ENCODE data around the gene SERINC5. TPM values are rescaled to one million over a fixed set of nuclear protein-coding genes. Genes with fewer than 3 reads are reported as not detected.

SERINC5 gene
- total RNA-seq, 1 experiment from 2014 or later = 52.3 TPM

GRCh38 chr5:80239680-80240367, 16.0 kb downstream of the SERINC5 start:
- Histone ChIP-seq H3K14ac (ENCODE audit: insufficient read depth, low read length) (no peak overlapping the region), H3K27ac (ENCODE audit: insufficient read length, low read depth, low read length) (no peak overlapping the region), H2AK5ac (ENCODE audit: insufficient read length, low read length) (no peak overlapping the region), H2AFZ (ENCODE audit: low read length) (no peak overlapping the region), H3K79me2 (ENCODE audit: insufficient read depth, low read length) (peaks cover 51% of the 10 kb centered on the region; the same call in 1 of the 2 replicates), H3K79me1 (ENCODE audit: insufficient read depth, low read depth, low read length, poor library complexity, severe bottlenecking) (peaks cover 10% of the 10 kb centered on the region), H2BK5ac (ENCODE audit: insufficient read length, low read length) (no peak overlapping the region), H4K91ac (ENCODE audit: insufficient read length, low read depth, low read length) (no peak overlapping the region), H3K56ac (ENCODE audit: insufficient read length, low read depth, low read length) (no peak overlapping the region), H2BK20ac (ENCODE audit: low read depth, low read length, poor library complexity, severe bottlenecking) (no peak overlapping the region), H4K5ac (ENCODE audit: insufficient read length, low read depth, low read length) (no peak overlapping the region), H2BK120ac (ENCODE audit: low read depth, low read length, poor library complexity, severe bottlenecking) (no peak overlapping the region), H4K20me1 (ENCODE audit: control insufficient read depth, insufficient read depth, insufficient read length) (no peaks in the 10 kb centered on the region), H3K9ac (ENCODE audit: extremely low read depth, insufficient read length, low read length) (no peak overlapping the region), H3K23ac (ENCODE audit: insufficient read length, low read depth, low read length) (no peak overlapping the region), H4K8ac (replicated peaks; ENCODE audit: insufficient read length, low read depth, low read length) (no peak overlapping the region), H3K27me3 (ENCODE audit: insufficient read depth, low read length) (no peaks in the 10 kb centered on the region), H3T11ph (ENCODE audit: low read length) (no peak overlapping the region), H3K4ac (ENCODE audit: low read depth, low read length) (no peak overlapping the region), H2BK12ac (ENCODE audit: insufficient read length, low read depth, low read length) (no peak overlapping the region), H3K4me1 (ENCODE audit: insufficient read depth, low read length) (peaks cover 12% of the 10 kb centered on the region; the same call in 1 of the 2 replicates), H3K18ac (ENCODE audit: insufficient read length, low read depth, low read length) (peak overlapping the region; percentile 40), H3K9me3 (ENCODE audit: control insufficient read depth, low read depth, low read length) (peaks cover 9% of the 10 kb centered on the region), H3K4me2 (ENCODE audit: insufficient read depth, insufficient read length, low read length) (no peak overlapping the region), H2BK15ac (ENCODE audit: low read depth, low read length) (no peak overlapping the region), H3K23me2 (ENCODE audit: insufficient read length, low read depth, low read length, poor library complexity, severe bottlenecking) (no peaks in the 10 kb centered on the region)
- peaks cover 20% of the 10 kb centered on the region in 2 experiments for H3K9me3 Mint-ChIP-seq
- no peak overlapping the region for H3K4me3 Mint-ChIP-seq
- no peak for DNase-seq
- H3K27ac Mint-ChIP-seq = peak overlapping the region in 1 of 3 experiments; percentile 77; a peak in 3 of 7 replicates
- H3K27me3 Mint-ChIP-seq (ENCODE audit: low read depth) = no peaks in the 10 kb centered on the region
- H3K36me3 Mint-ChIP-seq (ENCODE audit: insufficient read depth in 1 of 3, low read depth in 3 of 3) = peaks cover 22 to 35% (median 24%) of the 10 kb centered on the region in 3 experiments
- peaks cover 27 to 37% of the 10 kb centered on the region in 2 experiments for H3K4me1 Mint-ChIP-seq
- no peak for TF ChIP-seq CTCF (conservative IDR thresholded peaks at IDR 0.05)
- WGBS (ENCODE audit: extremely low coverage, insufficient read length, low lambda C conversion rate) = no CpG with 5 or more reads among the region's 4 CpGs

Data from H9 (cell line).